GM23248 (cell line): Measurements from ENCODE around the gene IL5.

Source experiments
- EZH2 ChIP-seq: fragments of 200-600 bp; sonication (generic); IDR thresholded peaks from 2 replicates; pipeline ENCODE4 v1.6.1; 2018; ENCODE audit warnings: antibody characterized with exemption, mild to moderate bottlenecking; ENCODE audit not compliant: insufficient read depth, poor library complexity, severe bottlenecking
- EZH2phosphoT487 ChIP-seq: fragments of 200-600 bp; sonication (generic); IDR thresholded peaks from 2 replicates; pipeline ENCODE4 v1.6.1; 2018; ENCODE audit warnings: antibody characterized with exemption, moderate library complexity, mild to moderate bottlenecking, low read depth; ENCODE audit not compliant: insufficient read depth

- TF ChIP-seq EZH2 = no peak
- no peak for TF ChIP-seq EZH2phosphoT487
These were observed 43.7 kb downstream of the IL5 start for GRCh38 chr5:132499440-132500243.
